ENCODE results near the gene WBP1. TPM values are rescaled to one million over a fixed set of nuclear protein-coding genes. Genes with fewer than 3 reads are reported as not detected.

The WBP1 gene
- total and polyA plus RNA-seq, 2 donors (not counting 3 experiments of a cell fraction or from before 2014, with no cell fraction given), result 50.5 to 209 TPM

DNA sequence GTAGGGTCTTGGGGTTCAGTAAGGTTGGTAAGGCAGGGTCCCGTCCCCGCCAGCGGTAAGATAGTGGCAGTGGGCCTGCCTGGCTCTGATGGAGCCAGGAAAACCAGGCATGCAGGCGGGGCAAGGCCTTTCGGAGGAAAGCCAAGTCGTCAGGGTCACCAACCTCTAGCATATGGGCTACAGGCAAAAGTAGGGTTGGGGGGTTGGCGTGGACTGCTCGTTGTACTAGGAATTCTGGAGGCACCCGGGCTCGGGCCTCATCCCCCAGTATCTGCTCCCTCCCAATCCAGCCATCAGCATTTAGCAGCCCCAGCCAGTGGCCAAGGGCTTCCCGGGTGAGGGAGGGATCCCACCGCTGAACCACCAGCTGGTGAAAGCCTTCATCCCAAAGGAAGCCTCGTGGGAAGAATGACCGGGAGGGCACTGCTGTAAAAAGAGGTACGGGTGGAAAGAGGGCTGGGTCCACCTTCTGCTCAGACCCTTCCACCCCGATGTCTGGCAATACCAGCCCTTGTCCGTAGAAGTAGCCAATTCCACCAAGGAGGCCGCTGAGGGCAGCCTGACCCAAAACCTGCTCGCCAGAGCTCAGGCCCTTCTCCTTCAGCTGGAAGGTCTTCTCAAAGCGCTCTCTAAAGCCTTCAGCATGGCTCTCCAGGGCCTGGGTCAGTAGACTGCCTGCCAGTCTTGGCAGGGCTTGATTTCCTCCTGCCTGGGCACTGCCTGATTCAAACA lies 4.0 kb downstream of the WBP1 start:
- DNase-seq (ENCODE audit: low read depth, low spot score) (no peak), FAIRE-seq (no peak)
- TF ChIP-seq GATA2 (IDR thresholded peaks at IDR 0.05; ENCODE audit: insufficient read depth, insufficient read length, low read depth, low read length) (no peak), MYC (IDR thresholded peaks at IDR 0.05; ENCODE audit: low read depth, low read length) (no peak), POLR2AphosphoS5 (IDR thresholded peaks at IDR 0.05; ENCODE audit: insufficient read depth, low read depth, low read length) (no peak)
- TF ChIP-seq, protein P1, sequence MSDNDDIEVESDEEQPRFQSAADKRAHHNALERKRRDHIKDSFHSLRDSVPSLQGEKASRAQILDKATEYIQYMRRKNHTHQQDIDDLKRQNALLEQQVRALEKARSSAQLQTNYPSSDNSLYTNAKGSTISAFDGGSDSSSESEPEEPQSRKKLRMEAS (IDR thresholded peaks at IDR 0.05; ENCODE audit: insufficient read depth, insufficient read length), result no peak
- Histone ChIP-seq H3K4me1 (ENCODE audit: control insufficient read depth, extremely low read depth, insufficient read depth, low read length) (peaks cover 15% of the 10 kb centered on the region), H3K9ac (replicated peaks; ENCODE audit: extremely low read depth, insufficient read depth, low read length) (no peak overlapping the region), H3K4me3 (replicated peaks in 1 of 3; ENCODE audit: insufficient read depth in 1 of 3, low read depth in 1 of 3, low read length in 3 of 3) (no peak overlapping the region), H3K27ac (ENCODE audit: insufficient read depth, low read depth, low read length) (no peak overlapping the region), H3K9me1 (replicated peaks; ENCODE audit: control insufficient read depth, extremely low read depth, insufficient read depth, low read length) (no peaks in the 10 kb centered on the region), H3K9me3 (replicated peaks; ENCODE audit: control insufficient read depth, insufficient read depth, low read length) (no peaks in the 10 kb centered on the region), H2AFZ (ENCODE audit: low read depth, low read length) (no peak overlapping the region), H3K79me2 (ENCODE audit: control insufficient read depth, insufficient read depth, low read length) (peaks cover 17% of the 10 kb centered on the region), H3K27me3 (ENCODE audit: control insufficient read depth in 2 of 2, insufficient read depth in 2 of 2, low read length in 2 of 2) (no peaks in the 10 kb centered on the region), H4K20me1 (replicated peaks; ENCODE audit: control insufficient read depth, extremely low read depth, insufficient read depth, low read length) (no peaks in the 10 kb centered on the region), H3K4me2 (ENCODE audit: insufficient read depth, low read length) (no peak overlapping the region), H3K36me3 (ENCODE audit: control insufficient read depth in 2 of 2, extremely low read depth in 1 of 2, insufficient read depth in 2 of 2, low read length in 2 of 2) (peaks cover 0 to 12% of the 10 kb centered on the region in 2 experiments)
- dilution Hi-C loops (cut with MboI; ENCODE audit: extremely low pct_ligation_motif_present, low sequenced_read_pairs), result no loop called here
- BruUV-seq (replicated peaks), result no TSS peak
- POLR2A ChIA-PET, result no interaction called here
- intact Hi-C loops (cut with micrococcal nuclease), result no loop called here
- CTCF ChIA-PET, result interaction anchor here (0.6 to 1.5 kb wide), 5 partner anchors 12 to 125 kb away, joined by 4 to 8 read pairs (median 4); no protein-coding TSS in a partner anchor

DNA sequence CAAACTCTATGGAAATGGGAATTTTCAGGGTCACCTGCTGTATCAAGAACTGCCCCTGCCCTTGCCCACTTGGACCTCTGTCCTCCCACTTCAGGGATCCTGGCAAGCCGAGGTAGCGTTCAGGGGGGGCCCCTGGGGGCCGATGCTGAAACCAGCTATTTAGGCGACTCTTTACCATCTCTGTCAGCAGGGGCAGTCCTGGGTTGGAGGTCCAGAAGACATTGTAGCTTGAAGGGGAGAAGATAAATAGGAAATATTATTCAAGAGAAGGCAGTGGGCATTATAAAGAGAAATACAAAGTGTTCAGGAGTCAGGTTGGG lies 4.5 kb downstream of the WBP1 start:
- Histone ChIP-seq H3K36me3 (ENCODE audit: control insufficient read depth in 2 of 2, extremely low read depth in 1 of 2, insufficient read depth in 2 of 2, low read length in 2 of 2) (peaks cover 0 to 12% of the 10 kb centered on the region in 2 experiments), H3K9ac (replicated peaks; ENCODE audit: extremely low read depth, insufficient read depth, low read length) (no peak overlapping the region), H2AFZ (ENCODE audit: low read depth, low read length) (no peak overlapping the region), H3K4me1 (ENCODE audit: control insufficient read depth, extremely low read depth, insufficient read depth, low read length) (peaks cover 15% of the 10 kb centered on the region), H4K20me1 (replicated peaks; ENCODE audit: control insufficient read depth, extremely low read depth, insufficient read depth, low read length) (no peaks in the 10 kb centered on the region), H3K4me3 (replicated peaks in 1 of 3; ENCODE audit: insufficient read depth in 1 of 3, low read depth in 1 of 3, low read length in 3 of 3) (no peak overlapping the region), H3K4me2 (ENCODE audit: insufficient read depth, low read length) (no peak overlapping the region), H3K9me1 (replicated peaks; ENCODE audit: control insufficient read depth, extremely low read depth, insufficient read depth, low read length) (no peaks in the 10 kb centered on the region), H3K79me2 (ENCODE audit: control insufficient read depth, insufficient read depth, low read length) (peaks cover 17% of the 10 kb centered on the region), H3K27ac (ENCODE audit: insufficient read depth, low read depth, low read length) (no peak overlapping the region), H3K9me3 (replicated peaks; ENCODE audit: control insufficient read depth, insufficient read depth, low read length) (no peaks in the 10 kb centered on the region), H3K27me3 (ENCODE audit: control insufficient read depth in 2 of 2, insufficient read depth in 2 of 2, low read length in 2 of 2) (no peaks in the 10 kb centered on the region)
- FAIRE-seq (no peak), DNase-seq (ENCODE audit: low read depth, low spot score) (no peak)
- no TSS peak for BruUV-seq (replicated peaks)
- TF ChIP-seq MYC (IDR thresholded peaks at IDR 0.05; ENCODE audit: low read depth, low read length), result no peak
- no peak for TF ChIP-seq POLR2AphosphoS5 (IDR thresholded peaks at IDR 0.05; ENCODE audit: insufficient read depth, low read depth, low read length)
- no peak for TF ChIP-seq EZH2 (IDR thresholded peaks at IDR 0.05; ENCODE audit: borderline replicate concordance, low read depth, low read length, severe bottlenecking)
- TF ChIP-seq, protein P2, sequence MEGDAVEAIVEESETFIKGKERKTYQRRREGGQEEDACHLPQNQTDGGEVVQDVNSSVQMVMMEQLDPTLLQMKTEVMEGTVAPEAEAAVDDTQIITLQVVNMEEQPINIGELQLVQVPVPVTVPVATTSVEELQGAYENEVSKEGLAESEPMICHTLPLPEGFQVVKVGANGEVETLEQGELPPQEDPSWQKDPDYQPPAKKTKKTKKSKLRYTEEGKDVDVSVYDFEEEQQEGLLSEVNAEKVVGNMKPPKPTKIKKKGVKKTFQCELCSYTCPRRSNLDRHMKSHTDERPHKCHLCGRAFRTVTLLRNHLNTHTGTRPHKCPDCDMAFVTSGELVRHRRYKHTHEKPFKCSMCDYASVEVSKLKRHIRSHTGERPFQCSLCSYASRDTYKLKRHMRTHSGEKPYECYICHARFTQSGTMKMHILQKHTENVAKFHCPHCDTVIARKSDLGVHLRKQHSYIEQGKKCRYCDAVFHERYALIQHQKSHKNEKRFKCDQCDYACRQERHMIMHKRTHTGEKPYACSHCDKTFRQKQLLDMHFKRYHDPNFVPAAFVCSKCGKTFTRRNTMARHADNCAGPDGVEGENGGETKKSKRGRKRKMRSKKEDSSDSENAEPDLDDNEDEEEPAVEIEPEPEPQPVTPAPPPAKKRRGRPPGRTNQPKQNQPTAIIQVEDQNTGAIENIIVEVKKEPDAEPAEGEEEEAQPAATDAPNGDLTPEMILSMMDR (IDR thresholded peaks at IDR 0.05; ENCODE audit: extremely low read depth in 1 of 2, insufficient read depth in 1 of 2, low read depth in 1 of 2, low read length in 2 of 2), result no peak
- no peak for TF ChIP-seq FOS (IDR thresholded peaks at IDR 0.05; ENCODE audit: borderline replicate concordance, insufficient read depth, low read length)
- no peak for TF ChIP-seq POLR2A (IDR thresholded peaks at IDR 0.05; ENCODE audit: low read depth, low read length)
- TF ChIP-seq, protein P1 (IDR thresholded peaks at IDR 0.05; ENCODE audit: insufficient read depth, insufficient read length), result no peak
- no peak for TF ChIP-seq GATA2 (IDR thresholded peaks at IDR 0.05; ENCODE audit: insufficient read depth, insufficient read length, low read depth, low read length)
- TF ChIP-seq JUN (IDR thresholded peaks at IDR 0.05; ENCODE audit: borderline replicate concordance, insufficient read depth, insufficient read length, low read depth), result no peak
- ChIA-PET CTCF (no interaction called here), POLR2A (no interaction called here)
- dilution Hi-C loops (cut with MboI; ENCODE audit: extremely low pct_ligation_motif_present, low sequenced_read_pairs) (no loop called here), intact Hi-C loops (cut with micrococcal nuclease) (no loop called here)

All from endothelial cell of umbilical vein (primary cell).